T-helper 9 cell (primary cell): ENCODE data around the gene GLI3.

Source experiments
- DNase-seq: peaks from one replicate; pipeline ENCODE4 v3.0.0-alpha.2; 2020

The GLI3 gene

GRCh38 chr7:42100156-42100508 lies 136.9 kb downstream of the GLI3 start:
- no peak for DNase-seq

- DNase-seq, result no peak
Observed at GRCh38 chr7:42099470-42100155, 137.4 kb downstream of the GLI3 start.

GRCh38 chr7:42099066-42099465 lies 137.9 kb downstream of the GLI3 start:
- no peak for DNase-seq

- DNase-seq, result no peak
Observed at GRCh38 chr7:42097752-42098151, 139.3 kb downstream of the GLI3 start.

- DNase-seq, result no peak
Observed at GRCh38 chr7:42096681-42097561, 140.1 kb downstream of the GLI3 start.

GRCh38 chr7:42096268-42096667 lies 140.7 kb downstream of the GLI3 start:
- no peak for DNase-seq

GRCh38 chr7:42095791-42096190 lies 141.2 kb downstream of the GLI3 start:
- DNase-seq, result no peak

- no peak for DNase-seq
Observed at GRCh38 chr7:42093349-42093905, 143.6 kb downstream of the GLI3 start.

GRCh38 chr7:42091461-42092291 lies 145.3 kb downstream of the GLI3 start:
- no peak for DNase-seq

- DNase-seq, result no peak
Observed at GRCh38 chr7:42090806-42091205, 146.2 kb downstream of the GLI3 start.

- DNase-seq, result no peak
Observed at GRCh38 chr7:42090056-42090455, 147.0 kb downstream of the GLI3 start.

GRCh38 chr7:42087616-42088015 lies 149.4 kb downstream of the GLI3 start:
- DNase-seq, result no peak

- no peak for DNase-seq
Observed at GRCh38 chr7:42085531-42085930, 151.5 kb downstream of the GLI3 start.

GRCh38 chr7:42084263-42084662 lies 152.7 kb downstream of the GLI3 start:
- no peak for DNase-seq

GRCh38 chr7:42083284-42083683 lies 153.7 kb downstream of the GLI3 start:
- DNase-seq, result no peak

- DNase-seq, result no peak
Observed at GRCh38 chr7:42082144-42082543, 154.9 kb downstream of the GLI3 start.

- DNase-seq, result no peak
Observed at GRCh38 chr7:42081671-42082070, 155.3 kb downstream of the GLI3 start.

GRCh38 chr7:42080841-42081586 lies 156.0 kb downstream of the GLI3 start:
- DNase-seq, result no peak

GRCh38 chr7:42077271-42078135 lies 159.5 kb downstream of the GLI3 start:
- no peak for DNase-seq

- no peak for DNase-seq
Observed at GRCh38 chr7:42076870-42077269, 160.1 kb downstream of the GLI3 start.

- DNase-seq, result no peak
Observed at GRCh38 chr7:42075418-42075817, 161.6 kb downstream of the GLI3 start.
